ENCODE data around the gene DNAJC18.
"Not testable (repeated sequence)": the region's sequence is repeated elsewhere in the genome, so short reads cannot be mapped to it uniquely, and the experiment has no call there.

Gene DNAJC18

GRCh38 chr5:139440416-139440815, 1.1 kb upstream of the DNAJC18 start:
- not testable (repeated sequence) for H3K27me3 ChIP-seq (ENCODE audit: control insufficient read depth, insufficient read depth, low read length); H3K4me1 ChIP-seq (ENCODE audit: control insufficient read depth, insufficient read depth, low read length); H3K4me3 ChIP-seq (ENCODE audit: low read length); H3K27ac ChIP-seq (ENCODE audit: low read depth, low read length); H3K36me3 ChIP-seq (ENCODE audit: control insufficient read depth, insufficient read depth, low read length); H3K9ac ChIP-seq (ENCODE audit: low read length)

- H3K9ac ChIP-seq (ENCODE audit: low read length) = no peak overlapping the region
These were observed 665 bp downstream of the DNAJC18 start for GRCh38 chr5:139438707-139439012.

GRCh38 chr5:139435676-139436075, 3.6 kb downstream of the DNAJC18 start:
- Histone ChIP-seq H3K36me3 (ENCODE audit: control insufficient read depth, insufficient read depth, low read length) (no peaks in the 10 kb centered on the region), H3K27me3 (ENCODE audit: control insufficient read depth, insufficient read depth, low read length) (no peaks in the 10 kb centered on the region), H3K4me1 (ENCODE audit: control insufficient read depth, insufficient read depth, low read length) (peaks cover 4% of the 10 kb centered on the region), H3K4me3 (ENCODE audit: low read length) (no peak overlapping the region), H3K27ac (ENCODE audit: low read depth, low read length) (no peak overlapping the region), H3K9ac (ENCODE audit: low read length) (no peak overlapping the region)

More at GRCh38 chr5:139438707-139439012, 665 bp downstream of the DNAJC18 start:
- H3K27ac ChIP-seq (ENCODE audit: low read depth, low read length) = no peak overlapping the region
- H3K4me1 ChIP-seq (ENCODE audit: control insufficient read depth, insufficient read depth, low read length) = peaks cover 4% of the 10 kb centered on the region
- no peaks in the 10 kb centered on the region for H3K27me3 ChIP-seq (ENCODE audit: control insufficient read depth, insufficient read depth, low read length)
- H3K36me3 ChIP-seq (ENCODE audit: control insufficient read depth, insufficient read depth, low read length) = no peaks in the 10 kb centered on the region
- H3K4me3 ChIP-seq (ENCODE audit: low read length) = peak overlapping the region; percentile 74

- no peak overlapping the region for H3K27ac ChIP-seq (ENCODE audit: low read depth, low read length)
- H3K4me1 ChIP-seq (ENCODE audit: control insufficient read depth, insufficient read depth, low read length) = no peaks in the 10 kb centered on the region
- no peaks in the 10 kb centered on the region for H3K27me3 ChIP-seq (ENCODE audit: control insufficient read depth, insufficient read depth, low read length)
- H3K9ac ChIP-seq (ENCODE audit: low read length) = no peak overlapping the region
- no peak overlapping the region for H3K4me3 ChIP-seq (ENCODE audit: low read length)
- no peaks in the 10 kb centered on the region for H3K36me3 ChIP-seq (ENCODE audit: control insufficient read depth, insufficient read depth, low read length)
These were observed 7.6 kb downstream of the DNAJC18 start for GRCh38 chr5:139431706-139432105.

- Histone ChIP-seq H3K4me3 (ENCODE audit: low read length) (no peak overlapping the region), H3K36me3 (ENCODE audit: control insufficient read depth, insufficient read depth, low read length) (no peaks in the 10 kb centered on the region), H3K27ac (ENCODE audit: low read depth, low read length) (no peak overlapping the region), H3K4me1 (ENCODE audit: control insufficient read depth, insufficient read depth, low read length) (no peaks in the 10 kb centered on the region), H3K9ac (ENCODE audit: low read length) (no peak overlapping the region), H3K27me3 (ENCODE audit: control insufficient read depth, insufficient read depth, low read length) (no peaks in the 10 kb centered on the region)
These were observed 9.3 kb downstream of the DNAJC18 start for GRCh38 chr5:139430015-139430414.

DNA sequence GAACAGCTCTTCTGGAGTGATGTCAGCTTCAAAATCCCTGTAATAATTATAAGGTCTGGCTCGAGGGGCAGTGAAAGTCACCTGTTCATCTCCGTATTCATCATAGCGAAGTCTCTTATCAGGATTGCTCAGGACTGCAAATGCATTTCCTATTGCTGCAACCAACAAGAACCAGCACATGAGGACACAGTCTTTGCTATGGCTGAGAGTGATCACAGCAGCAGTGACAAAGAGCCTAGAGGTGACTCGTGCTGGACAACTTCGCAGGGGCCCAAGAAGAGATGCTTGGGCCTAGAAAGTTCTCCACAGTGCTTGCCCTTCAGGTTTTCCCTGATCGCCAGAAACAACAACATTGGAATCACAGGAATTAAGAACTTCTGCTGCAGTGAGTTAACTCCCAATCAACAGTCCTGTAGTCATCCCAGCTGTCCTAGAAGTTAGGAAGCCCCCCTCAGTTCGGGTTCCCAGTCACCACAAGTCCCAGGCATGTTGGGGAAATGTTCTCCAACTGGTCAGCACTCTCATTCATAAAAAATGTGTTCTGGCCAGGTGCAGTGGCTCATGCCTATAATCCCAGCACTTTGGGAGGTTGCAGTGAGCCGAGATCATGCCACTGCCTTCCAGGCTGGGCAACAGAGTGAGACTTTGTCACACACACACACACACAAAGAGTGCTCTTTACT, 13.0 kb downstream of the DNAJC18 start:
- Histone ChIP-seq H3K9ac (ENCODE audit: low read length) (no peak overlapping the region), H3K27ac (ENCODE audit: low read depth, low read length) (no peak overlapping the region), H3K36me3 (ENCODE audit: control insufficient read depth, insufficient read depth, low read length) (no peaks in the 10 kb centered on the region), H3K4me1 (ENCODE audit: control insufficient read depth, insufficient read depth, low read length) (no peaks in the 10 kb centered on the region), H3K4me3 (ENCODE audit: low read length) (no peak overlapping the region), H3K27me3 (ENCODE audit: control insufficient read depth, insufficient read depth, low read length) (no peaks in the 10 kb centered on the region)

DNA sequence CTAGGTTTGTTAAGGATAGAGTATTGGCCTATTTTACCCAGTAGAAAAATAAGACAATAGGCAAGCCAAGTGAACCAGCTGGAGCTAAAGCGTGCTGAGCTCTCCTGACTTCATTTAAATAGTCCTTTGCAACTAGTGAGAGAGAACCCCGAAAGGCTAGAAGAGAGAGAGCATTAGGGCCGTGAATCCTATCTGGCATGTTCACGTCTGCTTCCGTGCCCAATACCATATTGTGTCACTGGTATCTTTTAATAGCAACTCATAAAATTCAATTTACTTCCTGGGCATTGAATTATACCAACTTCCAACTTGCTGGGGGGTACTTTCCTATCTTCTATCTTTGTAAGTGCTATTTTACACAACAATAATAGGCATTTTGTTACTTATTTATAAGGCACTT, 13.8 kb downstream of the DNAJC18 start:
- H3K4me1 ChIP-seq (ENCODE audit: control insufficient read depth, insufficient read depth, low read length) = no peaks in the 10 kb centered on the region
- H3K27me3 ChIP-seq (ENCODE audit: control insufficient read depth, insufficient read depth, low read length) = no peaks in the 10 kb centered on the region
- no peaks in the 10 kb centered on the region for H3K36me3 ChIP-seq (ENCODE audit: control insufficient read depth, insufficient read depth, low read length)
- H3K9ac ChIP-seq (ENCODE audit: low read length) = no peak overlapping the region
- no peak overlapping the region for H3K27ac ChIP-seq (ENCODE audit: low read depth, low read length)
- no peak overlapping the region for H3K4me3 ChIP-seq (ENCODE audit: low read length)

DNA sequence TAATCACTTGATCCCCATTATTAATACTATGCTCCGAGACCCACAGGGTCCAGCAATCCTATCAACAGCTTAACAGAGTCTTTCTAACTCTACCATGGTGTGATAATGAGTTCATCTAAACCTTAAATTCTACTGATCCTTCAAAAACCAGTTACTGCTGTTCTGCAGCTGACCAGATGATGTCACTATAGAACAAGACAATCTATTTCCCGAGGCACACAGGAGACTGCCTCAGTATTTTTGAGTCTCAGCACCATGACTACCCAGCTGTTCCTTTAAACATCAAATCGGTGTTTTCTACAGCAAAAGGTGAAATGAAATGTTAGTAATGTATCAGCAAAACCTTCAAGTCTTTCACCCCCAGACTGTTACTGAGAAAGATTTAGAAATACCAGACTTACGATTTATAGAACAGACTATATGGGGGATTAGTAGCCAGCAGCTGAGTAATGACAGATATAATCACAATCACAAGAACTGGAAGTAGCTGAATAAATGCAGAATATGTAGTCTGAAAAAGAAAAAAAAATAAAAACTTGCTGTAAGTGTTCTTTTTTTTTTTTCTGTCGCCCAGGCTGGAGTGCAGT, 16.9 kb downstream of the DNAJC18 start:
- H3K27me3 ChIP-seq (ENCODE audit: control insufficient read depth, insufficient read depth, low read length) = no peaks in the 10 kb centered on the region
- peaks cover 7% of the 10 kb centered on the region for H3K36me3 ChIP-seq (ENCODE audit: control insufficient read depth, insufficient read depth, low read length)
- no peak overlapping the region for H3K27ac ChIP-seq (ENCODE audit: low read depth, low read length)
- no peak overlapping the region for H3K9ac ChIP-seq (ENCODE audit: low read length)
- H3K4me1 ChIP-seq (ENCODE audit: control insufficient read depth, insufficient read depth, low read length) = peaks cover 2% of the 10 kb centered on the region
- no peak overlapping the region for H3K4me3 ChIP-seq (ENCODE audit: low read length)

- Histone ChIP-seq H3K9ac (ENCODE audit: low read length) (no peak overlapping the region), H3K27ac (ENCODE audit: low read depth, low read length) (no peak overlapping the region), H3K36me3 (ENCODE audit: control insufficient read depth, insufficient read depth, low read length) (peaks cover 7% of the 10 kb centered on the region), H3K4me1 (ENCODE audit: control insufficient read depth, insufficient read depth, low read length) (peaks cover 20% of the 10 kb centered on the region), H3K4me3 (ENCODE audit: low read length) (no peak overlapping the region), H3K27me3 (ENCODE audit: control insufficient read depth, insufficient read depth, low read length) (no peaks in the 10 kb centered on the region)
These were observed 19.8 kb downstream of the DNAJC18 start for GRCh38 chr5:139419226-139420192.

DNA sequence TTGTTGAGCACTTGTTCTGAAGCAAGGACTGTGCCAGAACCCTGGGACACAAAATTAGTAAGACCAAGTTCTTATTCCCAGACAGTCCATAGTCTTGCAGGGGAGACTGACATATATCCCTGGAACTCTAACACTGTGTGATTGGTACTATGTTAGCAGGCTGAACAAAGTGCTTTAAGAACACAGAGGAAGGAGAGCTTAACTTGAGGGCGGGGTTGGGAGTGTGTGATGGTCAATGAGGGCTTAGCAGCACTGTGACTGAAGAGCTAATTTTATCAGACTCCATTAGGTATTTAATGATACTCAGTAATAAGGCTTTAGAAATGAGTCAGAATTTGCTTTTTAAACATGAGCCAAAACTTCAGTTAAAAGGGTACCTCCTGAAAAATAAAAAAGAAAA, 20.5 kb downstream of the DNAJC18 start:
- Histone ChIP-seq H3K9ac (ENCODE audit: low read length) (no peak overlapping the region), H3K27me3 (ENCODE audit: control insufficient read depth, insufficient read depth, low read length) (no peaks in the 10 kb centered on the region), H3K4me3 (ENCODE audit: low read length) (no peak overlapping the region), H3K27ac (ENCODE audit: low read depth, low read length) (no peak overlapping the region), H3K36me3 (ENCODE audit: control insufficient read depth, insufficient read depth, low read length) (peaks cover 7% of the 10 kb centered on the region), H3K4me1 (ENCODE audit: control insufficient read depth, insufficient read depth, low read length) (peaks cover 23% of the 10 kb centered on the region)

DNA sequence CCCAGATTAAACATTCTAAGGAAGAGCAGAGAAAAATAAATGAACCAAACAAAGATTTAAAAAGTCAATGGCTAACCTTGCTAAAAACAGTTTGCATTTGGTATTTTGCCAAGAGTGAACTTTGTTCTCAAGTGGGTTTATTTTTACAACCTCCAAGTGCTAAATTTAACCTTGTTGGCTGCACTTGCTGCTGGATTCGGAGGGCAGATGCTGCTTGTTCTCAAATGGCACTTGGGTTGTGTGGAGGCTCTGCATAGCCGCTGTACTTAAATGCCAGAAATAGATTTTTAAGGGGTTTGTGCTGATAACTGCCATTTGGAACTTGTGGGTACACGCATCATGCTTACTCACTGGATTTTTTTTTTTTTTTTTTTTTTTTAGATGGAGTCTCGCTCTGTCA, 22.1 kb downstream of the DNAJC18 start:
- Histone ChIP-seq H3K27me3 (ENCODE audit: control insufficient read depth, insufficient read depth, low read length) (no peaks in the 10 kb centered on the region), H3K4me3 (ENCODE audit: low read length) (no peak overlapping the region), H3K27ac (ENCODE audit: low read depth, low read length) (no peak overlapping the region), H3K4me1 (ENCODE audit: control insufficient read depth, insufficient read depth, low read length) (peaks cover 23% of the 10 kb centered on the region), H3K9ac (ENCODE audit: low read length) (no peak overlapping the region), H3K36me3 (ENCODE audit: control insufficient read depth, insufficient read depth, low read length) (peaks cover 7% of the 10 kb centered on the region)

GRCh38 chr5:139416651-139417050, 22.7 kb downstream of the DNAJC18 start:
- H3K27me3 ChIP-seq (ENCODE audit: control insufficient read depth, insufficient read depth, low read length) = no peaks in the 10 kb centered on the region
- H3K9ac ChIP-seq (ENCODE audit: low read length) = no peak overlapping the region
- no peak overlapping the region for H3K4me3 ChIP-seq (ENCODE audit: low read length)
- peaks cover 7% of the 10 kb centered on the region for H3K36me3 ChIP-seq (ENCODE audit: control insufficient read depth, insufficient read depth, low read length)
- H3K27ac ChIP-seq (ENCODE audit: low read depth, low read length) = no peak overlapping the region
- H3K4me1 ChIP-seq (ENCODE audit: control insufficient read depth, insufficient read depth, low read length) = peaks cover 23% of the 10 kb centered on the region
